SK-N-SH (cell line): Measurements from ENCODE around the gene CHST12. TPM values are rescaled to one million over a fixed set of nuclear protein-coding genes. Genes with fewer than 3 reads are reported as not detected.

Source experiments
- CTCF ChIA-PET: fragments of 300-600, 350-600 bp; formaldehyde crosslinking; extraction: SDS; loops from one replicate; lab custom pipeline; 2021; lab: Yijun Ruan, JAX
- POLR2A ChIA-PET: fragments of 350-600 bp; sonication (Branson Sonifier 250); formaldehyde crosslinking; extraction: SDS; loops from one replicate; lab custom pipeline; 2020; ENCODE audit warnings: antibody characterized with exemption, inconsistent platforms; lab: Yijun Ruan, JAX
- DNase-seq: peaks from one replicate; pipeline ENCODE4 v3.0.0; 2012
- H2AFZ ChIP-seq: fragments of 200-600 bp; sonication (generic); 2 replicates; pipeline ENCODE4 v1.8.1; 2016; ENCODE audit warnings: antibody characterized with exemption, mild to moderate bottlenecking, low read depth
- H3F3A ChIP-seq: fragments of 200-600 bp; sonication (generic); replicated peaks from 2 replicates; pipeline ENCODE3; 2016; ENCODE audit warnings: antibody characterized with exemption, mild to moderate bottlenecking; ENCODE audit not compliant: insufficient read depth
- H3K27ac ChIP-seq, 2 experiments: fragments of 200-500 bp in 1 of 2; fragments of 200-600 bp in 1 of 2; sonication (Bioruptor generic) in 1 of 2; sonication (generic), shearing (Covaris generic) in 1 of 2; 2 replicates each; pipeline versions ENCODE4 v1.5.1 to v1.6.1; 2014 to 2016; ENCODE audit warnings: low read depth in 2 of 2, inconsistent platforms in 1 of 2, low read length in 1 of 2, mild to moderate bottlenecking in 1 of 2, mixed read lengths in 1 of 2
- H3K27me3 ChIP-seq: fragments of 200-600 bp; sonication (generic), shearing (Covaris generic); 2 replicates; pipeline ENCODE4 v1.6.1; 2016; ENCODE audit warnings: mixed run types; ENCODE audit not compliant: insufficient read depth
- H3K36me3 ChIP-seq, 2 experiments: fragments of 200-500 bp in 1 of 2; fragments of 200-600 bp in 1 of 2; sonication (Bioruptor generic) in 1 of 2; sonication (generic) in 1 of 2; replicated peaks in 1 of 2; 2 replicates each; pipeline versions ENCODE3 to v1.5.1; 2014 to 2016; ENCODE audit warnings: low read length in 1 of 2, mild to moderate bottlenecking in 1 of 2; ENCODE audit not compliant: insufficient read depth in 2 of 2, control insufficient read depth in 1 of 2
- H3K4me1 ChIP-seq, 2 experiments: fragments of 200-500 bp in 1 of 2; fragments of 200-600 bp in 1 of 2; sonication (Bioruptor generic) in 1 of 2; sonication (generic), shearing (Covaris generic) in 1 of 2; 2 replicates each; pipeline versions ENCODE4 v1.5.1 to v1.6.1; 2014 to 2016; ENCODE audit warnings: low read depth in 1 of 2, low read length in 1 of 2, mixed run types in 1 of 2; ENCODE audit not compliant: insufficient read depth in 2 of 2, control insufficient read depth in 1 of 2
- H3K4me2 ChIP-seq: fragments of 200-600 bp; sonication (generic), shearing (Covaris generic); 2 replicates; pipeline ENCODE4 v1.6.1; 2017; ENCODE audit warnings: mixed run types
- H3K4me3 ChIP-seq, 2 experiments: fragments of 200-500 bp in 1 of 2; fragments of 200-600 bp in 1 of 2; sonication (Bioruptor generic) in 1 of 2; sonication (generic), shearing (Covaris generic) in 1 of 2; 2 replicates each; pipeline versions ENCODE4 v1.5.1 to v1.8.1; 2014 to 2016; ENCODE audit warnings: low read depth in 2 of 2, inconsistent platforms in 1 of 2, low read length in 1 of 2, mild to moderate bottlenecking in 1 of 2, mixed read lengths in 1 of 2, moderate library complexity in 1 of 2
- H3K79me2 ChIP-seq: fragments of 200-600 bp; sonication (generic); 2 replicates; pipeline ENCODE4 v1.8.1; 2017; ENCODE audit warnings: mild to moderate bottlenecking; ENCODE audit not compliant: insufficient read depth
- H3K9ac ChIP-seq: fragments of 200-600 bp; sonication (generic); 2 replicates; pipeline ENCODE4 v1.6.1; 2017; ENCODE audit warnings: mixed run types
- H3K9me2 ChIP-seq: fragments of 200-600 bp; sonication (generic); 2 replicates; pipeline ENCODE4 v1.6.1; 2017; ENCODE audit warnings: mixed run types
- H3K9me3 ChIP-seq: fragments of 200-600 bp; sonication (generic); 2 replicates; pipeline ENCODE4 v1.6.1; 2017; ENCODE audit warnings: mixed run types, mild to moderate bottlenecking, moderate library complexity
- H4K20me1 ChIP-seq: fragments of 200-600 bp; sonication (generic); 2 replicates; pipeline ENCODE4 v1.6.1; 2017; ENCODE audit warnings: mild to moderate bottlenecking, mixed run types; ENCODE audit not compliant: insufficient read depth
- PBX3 ChIP-seq: IDR thresholded peaks from 2 replicates; pipeline ENCODE4; 2012
- RCOR1 ChIP-seq: fragments of 150-350 bp; IDR thresholded peaks from 2 replicates; pipeline ENCODE4 v1.6.1; 2017; ENCODE audit warnings: antibody characterized with exemption, low read length
- RXRA ChIP-seq: IDR thresholded peaks from 2 replicates; pipeline ENCODE4 v1.4.0; 2012; ENCODE audit warnings: low read depth, mild to moderate bottlenecking, borderline replicate concordance
- TAF1 ChIP-seq: IDR thresholded peaks from 2 replicates; pipeline ENCODE4 v1.6.1; 2012; ENCODE audit warnings: low read depth, mild to moderate bottlenecking, low read length, moderate library complexity, borderline replicate concordance
- WGBS: methylation state at CpG from one replicate; pipeline ENCODE4 v1.1.6; 2017; ENCODE audit warnings: low lambda C conversion rate; 5-methylcytosine and 5-hydroxymethylcytosine counted together
- polyA plus RNA-seq, 3 experiments: library from polyadenylated mRNA; depleted of rRNA; stranded (reverse); fragments of >200 nt; gene quantifications; 2 replicates each; pipeline ENCODE4 v1.2.3, GENCODE V29; 2012
- TF ChIP-seq, protein P1 (sequence below): fragments of 150-350 bp; IDR thresholded peaks from 2 replicates; pipeline ENCODE4 v1.6.1; 2017; ENCODE audit warnings: antibody characterized with exemption, low read length, low read depth, borderline replicate concordance

Gene CHST12
- polyA plus RNA-seq, 1 of the 3 experiments (the other 2 are of a cell fraction) = 32.7 TPM

DNA sequence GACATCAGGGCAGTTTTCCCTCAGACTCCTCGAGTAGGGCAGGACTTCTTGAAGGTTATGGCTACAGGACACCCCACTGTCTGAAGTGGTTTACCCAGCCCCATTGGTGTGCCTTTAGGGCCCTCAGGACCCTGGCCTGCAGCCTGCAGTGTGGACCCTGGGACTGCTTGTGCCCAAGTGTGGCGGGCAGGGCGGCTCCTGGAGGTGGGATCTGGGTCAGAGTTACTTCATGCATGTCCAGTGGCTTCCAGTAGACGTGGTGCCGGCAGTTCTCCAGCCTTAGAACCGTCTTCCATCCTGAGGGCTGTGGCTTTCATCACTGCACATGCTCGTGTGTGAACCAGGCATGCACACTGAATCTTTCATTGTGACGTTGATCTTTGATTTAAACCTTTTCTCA, 32.1 kb upstream of the CHST12 start:
- no peaks in the 10 kb centered on the region for H3K27me3 ChIP-seq
- H3K27ac ChIP-seq = no peak overlapping the region
- no peaks in the 10 kb centered on the region for H3K9me2 ChIP-seq
- peaks cover 80 to 87% of the 10 kb centered on the region in 2 experiments for H3K36me3 ChIP-seq
- peaks cover 7% of the 10 kb centered on the region for H3F3A ChIP-seq
- H3K4me2 ChIP-seq = no peak overlapping the region
- TF ChIP-seq RXRA (no peak), TAF1 (no peak)
- TF ChIP-seq, protein P1, sequence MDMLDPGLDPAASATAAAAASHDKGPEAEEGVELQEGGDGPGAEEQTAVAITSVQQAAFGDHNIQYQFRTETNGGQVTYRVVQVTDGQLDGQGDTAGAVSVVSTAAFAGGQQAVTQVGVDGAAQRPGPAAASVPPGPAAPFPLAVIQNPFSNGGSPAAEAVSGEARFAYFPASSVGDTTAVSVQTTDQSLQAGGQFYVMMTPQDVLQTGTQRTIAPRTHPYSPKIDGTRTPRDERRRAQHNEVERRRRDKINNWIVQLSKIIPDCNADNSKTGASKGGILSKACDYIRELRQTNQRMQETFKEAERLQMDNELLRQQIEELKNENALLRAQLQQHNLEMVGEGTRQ = no peak
- TF ChIP-seq, all 33 proteins: peak for 0
- no peak for DNase-seq
- Histone ChIP-seq H4K20me1 (0 out of 2 replicates have a peak, but pooled peaks cover 2% of the 10 kb centered on the region), H3K9me3 (no peaks in the 10 kb centered on the region), H3K4me3 (no peak overlapping the region), H2AFZ (no peak overlapping the region), H3K4me1 (no peaks in the 10 kb centered on the region), H3K79me2 (peaks cover 45% of the 10 kb centered on the region), H3K9ac (no peak overlapping the region)
- WGBS = 94% methylated on average over 8 of the region's 8 CpGs
- POLR2A ChIA-PET = no interaction called here
- CTCF ChIA-PET = interaction anchor here (1.0 kb wide), 1 partner anchor 133 kb away, joined by 3 read pairs; no protein-coding TSS in a partner anchor

GRCh38 chr7:2372724-2373123, 30.7 kb upstream of the CHST12 start:
- WGBS = 95% methylated on average over 14 of the region's 14 CpGs
- Histone ChIP-seq H3K27me3 (no peaks in the 10 kb centered on the region), H3K4me2 (no peak overlapping the region), H3K4me3 (no peak overlapping the region), H3K4me1 (no peaks in the 10 kb centered on the region), H4K20me1 (peaks cover 14% of the 10 kb centered on the region), H3K9ac (no peak overlapping the region), H2AFZ (no peak overlapping the region), H3K9me2 (no peaks in the 10 kb centered on the region), H3K79me2 (peaks cover 54% of the 10 kb centered on the region), H3F3A (peaks cover 7% of the 10 kb centered on the region), H3K36me3 (peaks cover 81 to 82% of the 10 kb centered on the region in 2 experiments), H3K9me3 (no peaks in the 10 kb centered on the region), H3K27ac (no peak overlapping the region)
- POLR2A ChIA-PET = no interaction called here
- CTCF ChIA-PET = interaction anchor here (0.9 to 1.2 kb wide), 2 partner anchors 8 to 30 kb away, joined by 3 read pairs; no protein-coding TSS in a partner anchor
- no peak for TF ChIP-seq PBX3
- DNase-seq = no peak

GRCh38 chr7:2373124-2373556, 30.3 kb upstream of the CHST12 start:
- Histone ChIP-seq H3K27ac (no peak overlapping the region), H3F3A (peaks cover 7% of the 10 kb centered on the region), H3K27me3 (no peaks in the 10 kb centered on the region), H3K79me2 (peaks cover 54% of the 10 kb centered on the region), H2AFZ (no peak overlapping the region), H3K4me1 (no peaks in the 10 kb centered on the region)
- no peak for DNase-seq
- no peak for TF ChIP-seq RCOR1
- TF ChIP-seq, all 33 proteins: peak for 0
- Histone ChIP-seq H3K4me3 (no peak overlapping the region), H4K20me1 (peaks cover 16% of the 10 kb centered on the region), H3K4me2 (no peak overlapping the region), H3K36me3 (peaks cover 78 to 81% of the 10 kb centered on the region in 2 experiments), H3K9ac (no peak overlapping the region), H3K9me3 (no peaks in the 10 kb centered on the region), H3K9me2 (no peaks in the 10 kb centered on the region)
- WGBS = 96% methylated on average over 12 of the region's 14 CpGs
- CTCF ChIA-PET = interaction anchor here (0.9 to 2.4 kb wide), 3 partner anchors 9 to 96 kb away, joined by 3 to 8 read pairs (median 3); no protein-coding TSS in a partner anchor
- POLR2A ChIA-PET = interaction anchor here (0.6 kb wide), 1 partner anchor 164 kb away, joined by 3 read pairs; no protein-coding TSS in a partner anchor
